SH-SY5Y (cell line): ENCODE results near the gene STRADB.

Experiments
- GATA2 ChIP-seq: IDR thresholded peaks from 2 replicates; pipeline ENCODE4 v1.6.1; 2011; ENCODE audit warnings: mild to moderate bottlenecking, low read depth, low read length
- GATA3 ChIP-seq: IDR thresholded peaks from 2 replicates; pipeline ENCODE4 v1.6.1; 2011; ENCODE audit warnings: low read depth, mild to moderate bottlenecking, low read length, moderate library complexity

DNA sequence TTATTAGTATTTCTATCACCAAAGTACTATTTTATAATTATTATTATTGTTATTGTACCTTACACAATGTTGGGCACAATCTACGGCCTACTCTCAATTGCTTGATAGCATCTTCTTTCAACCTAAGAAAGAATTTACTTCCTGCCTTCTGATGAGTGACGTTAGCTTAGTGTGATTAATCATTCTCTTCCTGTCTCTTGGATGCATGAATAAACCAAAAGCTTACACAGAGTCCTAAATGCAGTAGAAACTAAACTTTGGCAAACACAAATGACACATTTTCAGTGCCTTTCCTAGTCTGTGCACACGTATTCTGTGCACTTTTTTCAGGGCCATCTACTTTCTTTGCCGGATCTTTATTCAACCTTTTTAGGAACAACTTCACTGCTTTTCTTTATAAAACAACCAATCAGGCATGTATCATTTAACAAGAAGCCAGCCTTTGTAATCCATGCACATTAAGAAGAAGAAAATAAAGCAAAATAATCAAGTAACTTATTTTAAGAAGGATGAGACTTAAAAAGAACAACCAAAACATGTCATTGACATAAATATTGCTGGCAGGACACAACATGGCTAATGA is 19.4 kb upstream of the STRADB start:
- TF ChIP-seq GATA2 (no peak), GATA3 (no peak)
